Gastroesophageal sphincter (tissue), 3 donors: ENCODE measurements around the gene SNX8.

Experiments
- EP300 ChIP-seq: sonication (generic); formaldehyde crosslinking; IDR thresholded peaks from one replicate; pipeline ENCODE4 v1.6.1; 2017; ENCODE audit warnings: antibody characterized with exemption, mild to moderate bottlenecking
- POLR2A ChIP-seq, 2 donors: fragments of 450-650 bp; IDR thresholded peaks; one replicate each; pipeline ENCODE4 v1.6.1; 2017; ENCODE audit warnings: antibody characterized with exemption in 2 of 2, mild to moderate bottlenecking in 2 of 2, moderate library complexity in 1 of 2
- POLR2AphosphoS5 ChIP-seq: sonication (generic); formaldehyde crosslinking; IDR thresholded peaks from one replicate; pipeline ENCODE4 v1.6.1; 2017; ENCODE audit warnings: antibody characterized with exemption
- TF ChIP-seq, protein P1 (sequence below), 4 experiments: fragments of 200-600 bp in 2 of 4; fragments of 450-650 bp in 2 of 4; sonication (generic) in 1 of 4; IDR thresholded peaks; one replicate each; pipeline ENCODE4 v1.5.1; 2017 to 2019; ENCODE audit warnings: antibody characterized with exemption in 4 of 4, mild to moderate bottlenecking in 2 of 4, moderate library complexity in 2 of 4

DNA sequence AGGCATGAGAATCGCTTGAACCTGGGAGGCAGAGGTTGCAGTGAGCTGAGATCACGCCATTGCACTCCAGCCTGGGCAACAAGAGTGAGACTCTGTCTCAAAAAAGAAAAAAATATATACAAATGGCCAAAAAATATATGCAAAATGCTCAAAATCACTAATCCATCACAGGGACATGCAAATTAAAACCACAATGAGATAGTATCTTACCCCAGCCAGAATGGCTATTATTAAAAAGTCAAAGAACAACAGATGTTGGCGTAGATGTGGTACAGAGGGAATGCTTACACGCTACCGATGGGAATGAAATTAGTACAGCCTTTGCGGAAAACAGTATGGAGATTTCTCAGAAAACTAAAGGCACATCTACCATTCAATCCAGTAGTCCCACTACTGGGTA lies 17.4 kb downstream of the SNX8 start:
- TF ChIP-seq, protein P1, sequence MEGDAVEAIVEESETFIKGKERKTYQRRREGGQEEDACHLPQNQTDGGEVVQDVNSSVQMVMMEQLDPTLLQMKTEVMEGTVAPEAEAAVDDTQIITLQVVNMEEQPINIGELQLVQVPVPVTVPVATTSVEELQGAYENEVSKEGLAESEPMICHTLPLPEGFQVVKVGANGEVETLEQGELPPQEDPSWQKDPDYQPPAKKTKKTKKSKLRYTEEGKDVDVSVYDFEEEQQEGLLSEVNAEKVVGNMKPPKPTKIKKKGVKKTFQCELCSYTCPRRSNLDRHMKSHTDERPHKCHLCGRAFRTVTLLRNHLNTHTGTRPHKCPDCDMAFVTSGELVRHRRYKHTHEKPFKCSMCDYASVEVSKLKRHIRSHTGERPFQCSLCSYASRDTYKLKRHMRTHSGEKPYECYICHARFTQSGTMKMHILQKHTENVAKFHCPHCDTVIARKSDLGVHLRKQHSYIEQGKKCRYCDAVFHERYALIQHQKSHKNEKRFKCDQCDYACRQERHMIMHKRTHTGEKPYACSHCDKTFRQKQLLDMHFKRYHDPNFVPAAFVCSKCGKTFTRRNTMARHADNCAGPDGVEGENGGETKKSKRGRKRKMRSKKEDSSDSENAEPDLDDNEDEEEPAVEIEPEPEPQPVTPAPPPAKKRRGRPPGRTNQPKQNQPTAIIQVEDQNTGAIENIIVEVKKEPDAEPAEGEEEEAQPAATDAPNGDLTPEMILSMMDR (IDR thresholded peaks at IDR 0.05) = no peak
- TF ChIP-seq POLR2A (IDR thresholded peaks at IDR 0.05) (no peak), POLR2AphosphoS5 (no peak), EP300 (no peak)
